Right atrium auricular region (tissue), 2 donors: ENCODE results near the gene MC1R. TPM values are rescaled to one million over a fixed set of nuclear protein-coding genes. Genes with fewer than 3 reads are reported as not detected.

Experiments used
- DNase-seq: peaks from one replicate; pipeline ENCODE4 v3.0.0-alpha.2; 2019; ENCODE audit warnings: low spot score
- H3K27ac ChIP-seq, 2 donors: fragments of 200-600 bp; sonication (generic); 1 replicate in 1 of 2; 2 replicates in 1 of 2; pipeline ENCODE4 v1.5.1; 2016 to 2019
- H3K27me3 ChIP-seq, 2 donors: fragments of 200-600 bp; sonication (generic); one replicate each; pipeline versions ENCODE4 v1.5.1 to v1.6.0; 2017 to 2019
- H3K36me3 ChIP-seq: fragments of 200-600 bp; sonication (generic); one replicate; pipeline ENCODE4 v1.5.1; 2016
- H3K4me1 ChIP-seq, 2 donors: fragments of 200-600 bp; sonication (generic); one replicate each; pipeline versions ENCODE4 v1.5.1 to v1.6.0; 2017 to 2019
- H3K4me3 ChIP-seq, 2 donors: fragments of 200-600 bp; sonication (generic); 1 replicate in 1 of 2; 2 replicates in 1 of 2; pipeline ENCODE4 v1.5.1; 2017 to 2019; ENCODE audit warnings: mild to moderate bottlenecking in 1 of 2, moderate library complexity in 1 of 2
- H3K9me3 ChIP-seq, 2 donors: fragments of 200-600 bp; sonication (generic); one replicate each; pipeline ENCODE4 v1.5.1; 2019
- CTCF ChIP-seq, 2 donors: fragments of 200-600 bp; sonication (generic); IDR thresholded peaks; one replicate each; pipeline ENCODE4 v1.5.1; 2019; ENCODE audit warnings: antibody characterized with exemption in 2 of 2
- total RNA-seq, 2 donors: library from RNA; depleted of rRNA; stranded (reverse); fragments of >200 nt; gene quantifications; one replicate each; pipeline ENCODE4 v1.1.0, GENCODE V29; 2016

MC1R gene
- total RNA-seq, 2 donors from 2014 or later: 0.63 to 1.8 TPM

DNA sequence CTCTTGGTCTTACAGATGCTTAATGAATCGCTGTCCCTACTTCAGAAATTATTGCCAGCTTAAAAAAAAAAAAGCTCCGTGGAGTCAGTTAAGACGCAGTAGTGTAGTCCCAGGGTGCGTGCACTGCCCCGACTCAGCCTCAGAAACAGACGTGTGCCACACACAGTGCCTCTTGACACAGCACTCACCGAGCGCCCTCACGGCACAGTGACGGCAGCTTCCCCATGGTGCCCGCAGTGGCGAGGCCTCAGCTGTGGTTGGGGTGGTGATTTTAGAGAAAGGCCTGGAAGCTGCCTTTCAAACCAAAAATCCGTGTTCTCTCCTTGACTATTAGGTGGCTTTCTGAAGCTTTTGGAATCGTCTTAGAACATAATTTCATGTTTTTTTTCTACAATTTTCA lies 31.4 kb upstream of the MC1R start:
- H3K36me3 ChIP-seq: peaks cover 90% of the 10 kb centered on the region
- no peak for DNase-seq
- no peaks in the 10 kb centered on the region for H3K9me3 ChIP-seq
- no peak overlapping the region for H3K27ac ChIP-seq
- no peaks in the 10 kb centered on the region for H3K27me3 ChIP-seq
- no peak overlapping the region for H3K4me3 ChIP-seq
- no peaks in the 10 kb centered on the region for H3K4me1 ChIP-seq
- no peak for TF ChIP-seq CTCF (IDR thresholded peaks at IDR 0.05)

- H3K27me3 ChIP-seq: no peaks in the 10 kb centered on the region
- H3K4me3 ChIP-seq: no peak overlapping the region
- no peak overlapping the region for H3K27ac ChIP-seq
- H3K4me1 ChIP-seq: no peaks in the 10 kb centered on the region
- no peaks in the 10 kb centered on the region for H3K9me3 ChIP-seq
- no peak for TF ChIP-seq CTCF (IDR thresholded peaks at IDR 0.05)
- H3K36me3 ChIP-seq: peaks cover 95% of the 10 kb centered on the region
- no peak for DNase-seq
Observed at GRCh38 chr16:89890200-89890599, 28.5 kb upstream of the MC1R start.

DNA sequence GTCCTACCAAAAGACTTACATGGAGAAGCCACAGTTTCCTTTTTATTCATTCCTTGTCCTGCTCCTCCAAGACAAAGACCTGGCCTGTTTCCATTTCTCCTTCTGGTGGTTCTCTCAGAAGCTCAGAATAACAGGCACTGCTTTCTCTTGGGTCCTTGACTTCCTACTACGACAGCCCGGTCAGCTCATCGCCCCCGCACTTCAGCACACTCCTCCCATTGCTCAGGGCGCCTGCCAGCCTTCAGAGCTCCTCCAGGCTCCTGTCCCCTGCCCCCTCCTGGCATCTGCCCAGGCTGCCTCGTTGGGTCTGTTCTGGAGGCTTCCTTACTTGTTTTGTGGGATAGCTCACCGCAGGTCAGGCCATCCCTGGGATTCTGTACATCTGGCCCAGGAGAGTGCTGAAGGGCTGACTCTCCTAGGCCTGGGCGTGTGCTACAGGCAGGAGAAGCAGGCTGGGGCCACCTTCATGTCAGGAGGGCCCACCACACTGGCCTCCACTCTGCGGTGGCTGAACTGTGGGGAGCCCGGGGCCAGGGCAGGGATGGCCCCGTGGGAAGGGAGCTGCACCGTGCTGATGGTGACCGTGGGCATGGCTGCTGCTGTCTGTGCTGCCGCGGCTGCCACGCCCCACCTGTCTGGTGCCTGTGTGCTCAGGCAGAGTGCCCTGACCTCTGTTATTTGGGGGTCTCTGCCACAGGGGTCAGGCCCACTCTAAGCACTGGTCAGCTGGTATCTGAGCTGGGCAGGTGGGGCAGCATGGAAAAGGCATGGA lies 27.6 kb upstream of the MC1R start:
- Histone ChIP-seq H3K27me3 (no peaks in the 10 kb centered on the region), H3K9me3 (no peaks in the 10 kb centered on the region), H3K4me1 (no peaks in the 10 kb centered on the region), H3K4me3 (no peak overlapping the region), H3K36me3 (peaks cover 95% of the 10 kb centered on the region), H3K27ac (no peak overlapping the region)
- no peak for DNase-seq
- TF ChIP-seq CTCF (IDR thresholded peaks at IDR 0.05): no peak

DNA sequence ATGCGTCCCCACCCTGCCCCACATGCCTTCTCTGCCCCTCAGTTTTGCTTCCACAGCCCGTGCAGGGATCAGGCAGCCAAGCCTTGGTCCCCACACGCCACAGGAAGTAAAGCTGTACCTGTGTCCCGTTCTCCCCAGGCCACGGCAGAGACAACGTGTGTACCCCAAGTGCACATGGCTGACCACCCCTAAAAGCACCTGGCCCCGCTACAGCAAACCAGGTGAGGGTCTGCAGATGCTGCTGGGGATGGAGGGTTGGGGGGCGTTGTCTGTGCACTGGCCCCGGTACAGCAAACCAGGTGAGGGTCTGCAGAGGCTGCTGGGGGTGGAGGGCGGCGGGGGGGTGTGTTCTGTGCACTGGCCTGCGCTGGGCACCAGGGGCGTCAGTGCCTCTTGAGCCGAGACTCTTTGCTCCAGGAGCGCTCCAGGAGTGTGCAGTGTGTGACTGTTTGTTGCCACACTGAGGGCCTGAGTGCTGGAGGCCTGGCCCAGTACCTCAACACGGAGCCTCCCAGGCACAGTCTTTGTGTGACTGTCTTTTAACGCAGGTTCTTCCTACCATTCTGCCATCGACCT lies 26.5 kb upstream of the MC1R start:
- Histone ChIP-seq H3K27ac (no peak overlapping the region), H3K27me3 (no peaks in the 10 kb centered on the region), H3K4me1 (no peaks in the 10 kb centered on the region), H3K9me3 (no peaks in the 10 kb centered on the region), H3K4me3 (no peak overlapping the region), H3K36me3 (peaks cover 92% of the 10 kb centered on the region)
- TF ChIP-seq CTCF (IDR thresholded peaks at IDR 0.05): no peak
- DNase-seq: no peak

GRCh38 chr16:89892635-89893034 lies 26.0 kb upstream of the MC1R start:
- H3K4me3 ChIP-seq: no peak overlapping the region
- DNase-seq: no peak
- no peak overlapping the region for H3K27ac ChIP-seq
- no peaks in the 10 kb centered on the region for H3K27me3 ChIP-seq
- no peaks in the 10 kb centered on the region for H3K9me3 ChIP-seq
- peaks cover 92% of the 10 kb centered on the region for H3K36me3 ChIP-seq
- H3K4me1 ChIP-seq: no peaks in the 10 kb centered on the region
- TF ChIP-seq CTCF (IDR thresholded peaks at IDR 0.05): no peak
